ENCODE results near the gene CAMK4. TPM values are rescaled to one million over a fixed set of nuclear protein-coding genes. Genes with fewer than 3 reads are reported as not detected.

CAMK4 gene
- total and polyA plus RNA-seq, 2 of the 8 experiments (the other 6 are each of a cell fraction or from before 2014, with no cell fraction given) = 1.8 to 8.3 TPM

DNA sequence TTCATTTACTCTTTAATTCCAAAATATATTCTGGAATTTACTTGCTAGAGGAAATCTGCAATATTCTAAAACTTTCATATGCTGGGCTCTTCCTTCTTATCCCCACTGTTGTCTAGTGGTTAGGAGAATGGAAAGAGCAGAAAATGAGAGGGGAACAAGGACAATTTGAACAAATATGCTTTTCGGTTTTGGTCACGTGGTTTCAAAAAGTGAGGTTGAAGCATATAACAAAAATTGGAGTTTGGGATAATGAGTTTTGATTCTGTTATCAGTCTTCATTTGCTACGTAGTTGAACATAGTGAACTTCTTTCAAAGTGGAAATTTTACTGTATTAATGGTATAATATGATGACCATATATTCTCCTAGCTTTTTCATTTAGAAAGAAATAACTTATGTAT, 71.5 kb downstream of the CAMK4 start:
- FAIRE-seq = no peak
- H2BK12ac ChIP-seq (ENCODE audit: low read depth, low read length) = no peak overlapping the region

More for the DNA sequence above, 71.5 kb downstream of the CAMK4 start:
- Histone ChIP-seq H3K4me3 (ENCODE audit: extremely low read depth in 1 of 4, insufficient read depth in 2 of 4, low read depth in 3 of 4, low read length in 4 of 4) (no peak overlapping the region), H3K14ac (ENCODE audit: insufficient read length) (no peak overlapping the region), H3K18ac (ENCODE audit: extremely low read depth, low read length) (no peak overlapping the region), H3K9me3 (ENCODE audit: insufficient read depth in 2 of 2, low read depth in 1 of 2, low read length in 1 of 2) (peaks cover 0 to 10% of the 10 kb centered on the region in 2 experiments; a peak in 2 of 4 replicates), H2BK15ac (ENCODE audit: low read length) (no peak overlapping the region), H4K91ac (replicated peaks; ENCODE audit: insufficient read length, low read length) (no peak overlapping the region), H4K8ac (ENCODE audit: extremely low read depth, insufficient read depth, low read length) (no peak overlapping the region), H3K4me1 (replicated peaks in 1 of 4; ENCODE audit: control insufficient read depth in 3 of 4, insufficient read depth in 4 of 4, low read length in 3 of 4) (no peaks in the 10 kb centered on the region), H3K79me1 (ENCODE audit: low read depth, low read length) (no peaks in the 10 kb centered on the region), H3K27ac (ENCODE audit: low read depth, low read length) (no peak overlapping the region), H3K23me2 (ENCODE audit: low read depth, low read length) (no peaks in the 10 kb centered on the region), H3K56ac (replicated peaks; ENCODE audit: insufficient read length, low read depth, low read length) (no peak overlapping the region), H2BK120ac (replicated peaks; ENCODE audit: low read depth, low read length) (no peak overlapping the region), H4K5ac (ENCODE audit: insufficient read length, low read depth, low read length) (no peak overlapping the region), H3K79me2 (ENCODE audit: control insufficient read depth in 1 of 2, insufficient read depth in 2 of 2, low read length in 2 of 2) (no peaks in the 10 kb centered on the region), H2BK5ac (ENCODE audit: low read depth, low read length) (no peak overlapping the region), H2AK5ac (ENCODE audit: low read depth, low read length) (no peak overlapping the region), H3K9ac (replicated peaks in 1 of 4; ENCODE audit: extremely low read depth in 1 of 4, low read depth in 3 of 4, low read length in 3 of 4) (no peak overlapping the region), H2AFZ (ENCODE audit: low read length) (no peak overlapping the region), H3K4ac (replicated peaks; ENCODE audit: insufficient read length, low read depth, low read length) (no peak overlapping the region), H3K4me2 (ENCODE audit: insufficient read depth in 1 of 2, low read depth in 2 of 2, low read length in 2 of 2) (no peak overlapping the region), H4K20me1 (replicated peaks in 1 of 2; ENCODE audit: control insufficient read depth in 1 of 2, insufficient read depth in 2 of 2, low read length in 2 of 2) (no peaks in the 10 kb centered on the region), H3K27me3 (replicated peaks in 1 of 4; ENCODE audit: control insufficient read depth in 3 of 4, extremely low read depth in 1 of 4, insufficient read depth in 3 of 4, low read length in 3 of 4) (no peaks in the 10 kb centered on the region), H3K23ac (ENCODE audit: insufficient read length) (no peak overlapping the region), H2BK20ac (ENCODE audit: low read length) (no peak overlapping the region), H3K36me3 (ENCODE audit: control insufficient read depth in 2 of 4, insufficient read depth in 4 of 4, low read length in 3 of 4) (peaks cover 0 to 9% (median 0%) of the 10 kb centered on the region in 4 experiments; a peak in 3 of 8 replicates)
- TF ChIP-seq NANOG (IDR thresholded peaks at IDR 0.05; ENCODE audit: insufficient read depth, low read depth, low read length, poor library complexity, severe bottlenecking) (no peak), BACH1 (IDR thresholded peaks at IDR 0.05; ENCODE audit: low read length) (no peak), POU5F1 (IDR thresholded peaks at IDR 0.05; ENCODE audit: low read depth, low read length) (no peak)
- TF ChIP-seq, protein P1, sequence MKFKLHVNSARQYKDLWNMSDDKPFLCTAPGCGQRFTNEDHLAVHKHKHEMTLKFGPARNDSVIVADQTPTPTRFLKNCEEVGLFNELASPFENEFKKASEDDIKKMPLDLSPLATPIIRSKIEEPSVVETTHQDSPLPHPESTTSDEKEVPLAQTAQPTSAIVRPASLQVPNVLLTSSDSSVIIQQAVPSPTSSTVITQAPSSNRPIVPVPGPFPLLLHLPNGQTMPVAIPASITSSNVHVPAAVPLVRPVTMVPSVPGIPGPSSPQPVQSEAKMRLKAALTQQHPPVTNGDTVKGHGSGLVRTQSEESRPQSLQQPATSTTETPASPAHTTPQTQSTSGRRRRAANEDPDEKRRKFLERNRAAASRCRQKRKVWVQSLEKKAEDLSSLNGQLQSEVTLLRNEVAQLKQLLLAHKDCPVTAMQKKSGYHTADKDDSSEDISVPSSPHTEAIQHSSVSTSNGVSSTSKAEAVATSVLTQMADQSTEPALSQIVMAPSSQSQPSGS (IDR thresholded peaks at IDR 0.05; ENCODE audit: low read length) = no peak
- DNase-seq (ENCODE audit: low read depth in 1 of 2, low spot score in 2 of 2) = no peak
- 91% methylated on average over 3 of the region's 3 CpGs; no CpG with 5 or more reads in 1 of the 2 experiments for WGBS, 2 experiments (ENCODE audit: extremely low coverage in 1 of 2, insufficient coverage in 1 of 2, insufficient read length in 1 of 2, insufficient replicate concordance in 2 of 2, low coverage in 1 of 2, low lambda C conversion rate in 2 of 2, missing lambda C conversion rate in 1 of 2)
- ChIA-PET CTCF (ENCODE audit: partially characterized antibody) (interaction anchor here (1.1 to 2.7 kb wide), 3 partner anchors 9 to 136 kb away, joined by 3 to 9 read pairs (median 4); no protein-coding TSS in a partner anchor), POLR2A (ENCODE audit: partially characterized antibody) (no interaction called here)

Measured in H1 (cell line).